Ishikawa (cell line): ENCODE results near the gene EFHC1.

Source experiments
- CEBPB ChIP-seq: IDR thresholded peaks from 2 replicates; pipeline ENCODE4 v1.6.1; 2012
- CREB1 ChIP-seq: IDR thresholded peaks from 2 replicates; pipeline ENCODE4 v1.6.1; 2012; ENCODE audit warnings: low read depth
- EGR1 ChIP-seq: IDR thresholded peaks from 2 replicates; pipeline ENCODE4 v1.6.1; 2012
- EP300 ChIP-seq: IDR thresholded peaks from 2 replicates; pipeline ENCODE4 v1.6.1; 2012; ENCODE audit warnings: borderline replicate concordance
- FOXM1 ChIP-seq: IDR thresholded peaks from 2 replicates; pipeline ENCODE4 v1.6.1; 2012; ENCODE audit warnings: low read depth, borderline replicate concordance
- NFIC ChIP-seq: IDR thresholded peaks from 2 replicates; pipeline ENCODE4 v1.6.1; 2012
- RAD21 ChIP-seq: IDR thresholded peaks from 2 replicates; pipeline ENCODE4 v1.6.1; 2012; ENCODE audit warnings: low read depth
- TAF1 ChIP-seq: IDR thresholded peaks from 2 replicates; pipeline ENCODE4 v1.6.1; 2012; ENCODE audit warnings: low read depth, mild to moderate bottlenecking
- TCF12 ChIP-seq: IDR thresholded peaks from 2 replicates; pipeline ENCODE4 v1.6.1; 2012; ENCODE audit warnings: low read depth
- TEAD4 ChIP-seq: IDR thresholded peaks from 2 replicates; pipeline ENCODE4 v1.6.1; 2012
- YY1 ChIP-seq: IDR thresholded peaks from 2 replicates; pipeline ENCODE4 v1.6.1; 2012; ENCODE audit warnings: low read depth
- ZBTB7A ChIP-seq: IDR thresholded peaks from 2 replicates; pipeline ENCODE4 v1.6.1; 2012; ENCODE audit warnings: low read depth
- TF ChIP-seq, protein P1 (sequence below): IDR thresholded peaks from 2 replicates; pipeline ENCODE4 v1.6.1; 2012
- TF ChIP-seq, protein P2 (sequence below): IDR thresholded peaks from 2 replicates; pipeline ENCODE4 v1.6.1; 2012; ENCODE audit warnings: low read depth, mild to moderate bottlenecking
- TF ChIP-seq, protein P3 (sequence below): IDR thresholded peaks from 2 replicates; pipeline ENCODE4 v1.6.1; 2012

The EFHC1 gene

DNA sequence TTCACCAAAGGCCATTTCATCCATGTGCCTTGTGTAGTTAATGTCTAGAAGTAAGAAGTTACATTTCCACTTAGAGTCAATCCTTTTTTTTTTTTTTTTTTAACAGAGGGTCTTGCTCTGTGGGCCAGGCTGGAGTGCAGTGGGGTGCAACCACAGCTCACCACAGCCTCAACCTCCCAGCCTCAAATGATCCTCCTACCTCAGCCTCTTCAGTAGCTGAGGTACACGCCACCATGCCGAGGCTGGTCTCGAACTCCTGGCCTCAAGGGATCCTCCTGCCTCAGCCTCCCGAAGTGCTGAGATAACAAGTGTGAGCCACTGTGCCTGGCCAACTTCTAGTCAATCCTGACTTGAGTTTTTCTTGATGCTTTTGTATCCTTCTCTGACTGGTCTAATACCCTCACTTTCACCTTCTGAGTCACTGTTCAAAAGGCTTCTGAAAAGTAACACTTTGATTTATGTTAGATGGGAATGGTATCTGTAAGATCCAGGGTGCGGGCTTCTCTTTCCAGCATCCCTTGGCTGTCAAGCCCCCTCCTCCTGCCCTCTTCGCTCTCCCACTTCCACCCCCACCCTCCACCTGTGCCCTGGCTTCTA lies 134.6 kb downstream of the EFHC1 start:
- TF ChIP-seq FOXM1 (no peak), RAD21 (no peak), TCF12 (no peak)

DNA sequence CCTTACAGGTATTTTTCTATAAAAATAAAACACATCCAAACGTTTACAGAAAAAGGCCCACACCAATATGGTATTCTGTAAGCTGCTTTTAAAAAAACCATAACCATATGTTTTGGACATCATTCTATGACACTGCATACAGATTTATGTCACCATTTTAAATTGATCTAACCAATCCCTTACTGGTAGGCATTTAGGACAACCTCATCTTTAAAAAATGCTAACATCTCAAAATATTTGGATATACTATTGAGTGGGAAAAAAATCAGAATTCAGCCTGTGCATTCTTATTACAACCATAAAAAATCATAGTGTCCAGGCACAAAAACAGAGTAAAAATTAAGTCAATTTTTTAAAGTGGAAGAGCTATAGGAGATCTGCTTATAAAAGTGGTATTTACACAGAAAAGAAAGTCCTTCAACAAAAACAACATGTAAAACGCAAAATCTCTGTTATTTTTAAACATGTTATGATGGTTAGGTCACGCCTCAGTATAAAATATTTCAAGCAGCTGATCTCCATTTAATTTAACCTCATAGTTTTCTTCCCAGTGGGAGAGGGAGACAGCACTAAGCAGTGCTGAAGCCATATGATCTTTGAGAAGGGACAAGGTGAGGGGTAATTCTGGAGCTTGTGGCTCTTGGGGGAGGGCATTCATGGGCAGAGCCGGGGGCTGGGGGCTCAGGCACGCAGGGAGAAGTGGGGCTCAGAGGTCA lies 135.5 kb downstream of the EFHC1 start:
- TF ChIP-seq EGR1 (no peak), YY1 (no peak), FOXM1 (no peak), TEAD4 (no peak), TCF12 (no peak), CREB1 (no peak), ZBTB7A (no peak), TAF1 (no peak), RAD21 (no peak), EP300 (no peak), NFIC (no peak), CEBPB (no peak)
- TF ChIP-seq, protein P1, sequence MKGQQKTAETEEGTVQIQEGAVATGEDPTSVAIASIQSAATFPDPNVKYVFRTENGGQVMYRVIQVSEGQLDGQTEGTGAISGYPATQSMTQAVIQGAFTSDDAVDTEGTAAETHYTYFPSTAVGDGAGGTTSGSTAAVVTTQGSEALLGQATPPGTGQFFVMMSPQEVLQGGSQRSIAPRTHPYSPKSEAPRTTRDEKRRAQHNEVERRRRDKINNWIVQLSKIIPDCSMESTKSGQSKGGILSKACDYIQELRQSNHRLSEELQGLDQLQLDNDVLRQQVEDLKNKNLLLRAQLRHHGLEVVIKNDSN = no peak
- TF ChIP-seq, protein P2, sequence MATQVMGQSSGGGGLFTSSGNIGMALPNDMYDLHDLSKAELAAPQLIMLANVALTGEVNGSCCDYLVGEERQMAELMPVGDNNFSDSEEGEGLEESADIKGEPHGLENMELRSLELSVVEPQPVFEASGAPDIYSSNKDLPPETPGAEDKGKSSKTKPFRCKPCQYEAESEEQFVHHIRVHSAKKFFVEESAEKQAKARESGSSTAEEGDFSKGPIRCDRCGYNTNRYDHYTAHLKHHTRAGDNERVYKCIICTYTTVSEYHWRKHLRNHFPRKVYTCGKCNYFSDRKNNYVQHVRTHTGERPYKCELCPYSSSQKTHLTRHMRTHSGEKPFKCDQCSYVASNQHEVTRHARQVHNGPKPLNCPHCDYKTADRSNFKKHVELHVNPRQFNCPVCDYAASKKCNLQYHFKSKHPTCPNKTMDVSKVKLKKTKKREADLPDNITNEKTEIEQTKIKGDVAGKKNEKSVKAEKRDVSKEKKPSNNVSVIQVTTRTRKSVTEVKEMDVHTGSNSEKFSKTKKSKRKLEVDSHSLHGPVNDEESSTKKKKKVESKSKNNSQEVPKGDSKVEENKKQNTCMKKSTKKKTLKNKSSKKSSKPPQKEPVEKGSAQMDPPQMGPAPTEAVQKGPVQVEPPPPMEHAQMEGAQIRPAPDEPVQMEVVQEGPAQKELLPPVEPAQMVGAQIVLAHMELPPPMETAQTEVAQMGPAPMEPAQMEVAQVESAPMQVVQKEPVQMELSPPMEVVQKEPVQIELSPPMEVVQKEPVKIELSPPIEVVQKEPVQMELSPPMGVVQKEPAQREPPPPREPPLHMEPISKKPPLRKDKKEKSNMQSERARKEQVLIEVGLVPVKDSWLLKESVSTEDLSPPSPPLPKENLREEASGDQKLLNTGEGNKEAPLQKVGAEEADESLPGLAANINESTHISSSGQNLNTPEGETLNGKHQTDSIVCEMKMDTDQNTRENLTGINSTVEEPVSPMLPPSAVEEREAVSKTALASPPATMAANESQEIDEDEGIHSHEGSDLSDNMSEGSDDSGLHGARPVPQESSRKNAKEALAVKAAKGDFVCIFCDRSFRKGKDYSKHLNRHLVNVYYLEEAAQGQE = no peak
- TF ChIP-seq, protein P3, sequence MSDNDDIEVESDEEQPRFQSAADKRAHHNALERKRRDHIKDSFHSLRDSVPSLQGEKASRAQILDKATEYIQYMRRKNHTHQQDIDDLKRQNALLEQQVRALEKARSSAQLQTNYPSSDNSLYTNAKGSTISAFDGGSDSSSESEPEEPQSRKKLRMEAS = no peak

DNA sequence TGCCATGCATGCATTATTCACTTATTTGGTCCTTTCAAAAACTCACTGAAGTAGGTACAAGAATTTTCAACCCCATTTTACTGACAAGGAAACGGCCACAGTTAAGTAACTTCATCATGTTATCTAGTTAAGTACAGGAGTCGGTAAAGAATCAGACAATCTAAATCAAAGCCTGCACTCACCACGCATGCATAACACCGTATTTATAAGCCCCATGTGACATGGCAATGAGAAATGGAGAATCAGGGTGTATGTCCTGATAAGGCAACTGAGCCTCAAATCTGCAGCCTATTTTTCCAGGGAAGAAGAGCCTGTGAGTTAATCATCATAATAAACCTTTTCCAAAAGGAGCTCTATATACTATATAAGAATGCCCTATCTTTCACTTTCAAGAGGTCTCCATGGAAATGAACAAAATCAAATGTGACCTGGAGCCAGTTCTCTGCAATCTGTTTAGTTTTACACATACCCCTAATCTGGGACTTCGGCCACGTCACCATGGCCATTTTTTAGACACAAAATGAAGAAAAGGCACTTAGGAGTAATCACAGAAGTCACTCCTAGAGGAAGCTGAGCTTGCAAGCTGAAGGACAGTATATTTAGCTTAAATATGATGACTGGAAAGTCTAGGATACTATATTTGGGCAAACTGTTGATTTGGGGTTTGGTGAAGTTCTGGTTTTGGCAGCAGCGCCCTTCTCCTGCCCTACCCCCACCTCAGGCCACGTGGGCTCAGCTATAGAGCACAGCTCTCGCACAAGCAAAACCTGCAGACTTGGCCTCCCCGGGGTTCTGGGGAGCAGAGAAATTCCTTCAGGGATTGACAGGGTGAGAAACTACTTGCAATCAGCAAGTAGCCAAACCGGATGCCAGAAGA lies 137.5 kb downstream of the EFHC1 start:
- no peak for TF ChIP-seq YY1
- TF ChIP-seq, protein P3 = no peak
- TF ChIP-seq TAF1 = no peak
- TF ChIP-seq TCF12 = no peak
- no peak for TF ChIP-seq EGR1

DNA sequence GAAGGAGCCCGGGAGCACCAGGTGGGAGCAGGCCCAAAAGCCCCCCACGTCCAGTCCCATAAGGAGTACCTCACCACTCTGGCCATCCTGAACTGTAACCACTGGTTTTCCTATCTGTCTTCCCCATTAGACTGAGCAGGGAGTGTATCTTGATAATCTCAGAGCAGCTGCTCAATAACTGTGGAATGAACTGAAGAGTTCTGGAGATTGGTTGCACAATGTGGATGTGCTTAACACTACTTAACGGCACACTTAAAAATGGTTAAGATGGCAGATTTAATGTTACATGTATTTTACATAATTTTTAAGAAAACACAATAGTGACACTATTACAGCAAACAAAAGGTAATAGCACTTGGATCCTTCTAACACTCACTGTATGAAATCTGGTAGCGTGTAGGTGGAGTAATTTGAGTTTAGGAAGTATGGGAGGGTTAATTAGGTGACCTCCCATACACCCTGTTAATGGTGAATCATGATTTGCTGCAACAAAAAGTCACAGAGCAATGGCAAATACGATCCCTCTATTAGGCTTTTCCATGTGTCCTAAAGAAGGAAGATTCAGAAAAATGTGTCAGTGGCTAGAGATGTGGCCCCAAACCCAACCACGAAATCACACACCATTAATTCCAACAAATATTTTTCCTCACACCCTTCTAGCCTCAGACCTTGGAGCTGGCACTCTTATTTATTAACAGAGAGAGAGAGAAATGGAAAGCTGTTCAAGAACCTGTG lies 138.3 kb downstream of the EFHC1 start:
- TF ChIP-seq NFIC = no peak
- no peak for TF ChIP-seq TAF1
- TF ChIP-seq FOXM1 = no peak
- TF ChIP-seq, protein P2 = no peak
- TF ChIP-seq TCF12 = no peak
- TF ChIP-seq, protein P1 = no peak
- TF ChIP-seq RAD21 = no peak
- TF ChIP-seq TEAD4 = no peak
- no peak for TF ChIP-seq YY1
- no peak for TF ChIP-seq ZBTB7A
- TF ChIP-seq CREB1 = no peak
- no peak for TF ChIP-seq EP300
- no peak for TF ChIP-seq CEBPB
- no peak; the same call in 1 of the 2 replicates for TF ChIP-seq EGR1
- TF ChIP-seq, protein P3 = no peak

DNA sequence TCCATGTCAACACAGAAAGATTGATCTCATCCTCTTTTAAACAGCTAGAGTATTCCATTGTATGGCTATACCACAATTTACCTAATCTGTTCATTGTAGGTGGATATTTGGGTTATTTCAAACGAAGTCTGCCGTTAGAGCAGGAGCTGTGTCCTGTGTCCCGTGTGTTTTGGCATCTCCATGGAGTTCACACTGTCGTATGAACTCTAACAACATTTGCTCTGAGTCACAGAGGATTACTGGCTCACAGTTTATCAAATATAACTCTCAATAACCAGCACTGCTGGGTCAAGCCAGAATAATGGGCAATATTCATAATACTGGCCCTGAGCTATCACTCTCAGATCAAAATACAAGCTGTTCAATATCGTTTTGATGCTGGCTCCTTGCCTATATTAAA lies 140.3 kb downstream of the EFHC1 start:
- TF ChIP-seq CEBPB (no peak), YY1 (no peak), EGR1 (no peak), EP300 (no peak), NFIC (no peak)
- TF ChIP-seq, protein P1 = no peak
- TF ChIP-seq, protein P3 = no peak
- TF ChIP-seq, protein P2 = no peak
